Dendritic cell treated with granulocyte-macrophage colony-stimulating factor and Interleukin-4, amounts not matched to agents 40 ng/mL and 50 ng/mL, for 4 days (primary cell): ENCODE data around the gene LRRC71.

Experiments used
- H3K27ac Mint-ChIP-seq: one replicate; pipeline ENCODE4 v1.8.0; 2022; ENCODE audit warnings: mild to moderate bottlenecking, mixed read lengths
- H3K27me3 Mint-ChIP-seq: one replicate; pipeline ENCODE4 v1.8.0; 2022; ENCODE audit warnings: mild to moderate bottlenecking, mixed read lengths
- H3K36me3 Mint-ChIP-seq: one replicate; pipeline ENCODE4 v1.8.0; 2022; ENCODE audit warnings: low read depth, mixed read lengths
- H3K4me1 Mint-ChIP-seq: one replicate; pipeline ENCODE4 v1.8.0; 2022; ENCODE audit warnings: low read depth, mixed read lengths
- H3K4me3 Mint-ChIP-seq: one replicate; pipeline ENCODE4 v1.8.0; 2022; ENCODE audit warnings: mild to moderate bottlenecking, moderate library complexity, mixed read lengths
- H3K9me3 Mint-ChIP-seq: one replicate; pipeline ENCODE4 v1.8.0; 2022; ENCODE audit warnings: mixed read lengths
- intact Hi-C: fragments of 100-400 bp; cut with micrococcal nuclease; formaldehyde crosslinking; loops from one replicate; pipeline ENCODE4 v1.15.0; 2022

LRRC71 gene

GRCh38 chr1:156920233-156921052, at the start of gene LRRC71:
Gene LRRC71, plus strand, starts transcription at chr1:156920632. Its CDS starts 172 bp downstream, at chr1:156920804.
- no peaks in the 10 kb centered on the region for H3K9me3 Mint-ChIP-seq
- H3K4me3 Mint-ChIP-seq, result peak within 1 kb of the TSS; percentile 30
- intact Hi-C loops, result loop anchor here (1.0 kb wide), 1 partner anchor 28 kb away; no protein-coding TSS in a partner anchor

DNA sequence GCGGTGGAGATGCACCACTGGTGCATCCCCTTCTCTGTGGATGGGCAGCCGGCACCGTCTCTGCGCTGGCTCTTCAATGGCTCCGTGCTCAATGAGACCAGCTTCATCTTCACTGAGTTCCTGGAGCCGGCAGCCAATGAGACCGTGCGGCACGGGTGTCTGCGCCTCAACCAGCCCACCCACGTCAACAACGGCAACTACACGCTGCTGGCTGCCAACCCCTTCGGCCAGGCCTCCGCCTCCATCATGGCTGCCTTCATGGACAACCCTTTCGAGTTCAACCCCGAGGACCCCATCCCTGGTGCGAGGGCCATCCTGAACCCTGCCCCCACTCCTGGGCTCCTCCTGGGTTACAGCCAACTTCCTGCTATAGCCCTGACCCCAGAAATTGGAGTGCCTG, 46.8 kb upstream of the LRRC71 start:
- H3K36me3 Mint-ChIP-seq, result no peaks in the 10 kb centered on the region
- peaks cover 50% of the 10 kb centered on the region for H3K27me3 Mint-ChIP-seq
- no peaks in the 10 kb centered on the region for H3K4me1 Mint-ChIP-seq
- intact Hi-C loops, result no loop called here
- H3K4me3 Mint-ChIP-seq, result no peak overlapping the region
- no peak overlapping the region for H3K27ac Mint-ChIP-seq
- no peaks in the 10 kb centered on the region for H3K9me3 Mint-ChIP-seq

More at GRCh38 chr1:156920233-156921052, at the start of gene LRRC71:
- H3K4me1 Mint-ChIP-seq, result peaks cover 22% of the 10 kb centered on the region
- no peaks in the 10 kb centered on the region for H3K36me3 Mint-ChIP-seq
- peaks cover 75% of the 10 kb centered on the region for H3K27me3 Mint-ChIP-seq
- no peak within 1 kb of the TSS for H3K27ac Mint-ChIP-seq

GRCh38 chr1:156874142-156874541, 46.3 kb upstream of the LRRC71 start:
- H3K9me3 Mint-ChIP-seq, result no peaks in the 10 kb centered on the region
- intact Hi-C loops, result no loop called here
- no peaks in the 10 kb centered on the region for H3K36me3 Mint-ChIP-seq
- H3K27me3 Mint-ChIP-seq, result peaks cover 50% of the 10 kb centered on the region
- no peak overlapping the region for H3K4me3 Mint-ChIP-seq
- no peaks in the 10 kb centered on the region for H3K4me1 Mint-ChIP-seq
- no peak overlapping the region for H3K27ac Mint-ChIP-seq

- Mint-ChIP-seq H3K27me3 (peaks cover 48% of the 10 kb centered on the region), H3K36me3 (no peaks in the 10 kb centered on the region), H3K4me3 (no peak overlapping the region), H3K9me3 (no peaks in the 10 kb centered on the region), H3K27ac (no peak overlapping the region), H3K4me1 (no peaks in the 10 kb centered on the region)
- intact Hi-C loops, result no loop called here
Measured at GRCh38 chr1:156874572-156875340, 45.7 kb upstream of the LRRC71 start.

DNA sequence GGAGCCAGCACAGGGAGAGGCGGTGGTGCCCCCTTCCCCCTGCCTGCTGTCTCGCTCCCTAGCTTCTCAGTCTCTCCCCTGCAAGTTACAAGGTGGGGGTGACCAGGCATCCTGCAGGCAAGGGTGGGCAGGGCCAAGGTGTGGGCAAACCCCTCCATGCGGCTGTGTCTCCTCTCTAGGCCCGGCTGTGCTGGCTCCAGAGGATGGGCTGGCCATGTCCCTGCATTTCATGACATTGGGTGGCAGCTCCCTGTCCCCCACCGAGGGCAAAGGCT, 45.2 kb upstream of the LRRC71 start:
- Mint-ChIP-seq H3K4me3 (no peak overlapping the region), H3K27me3 (peaks cover 50% of the 10 kb centered on the region), H3K9me3 (no peaks in the 10 kb centered on the region), H3K4me1 (no peaks in the 10 kb centered on the region), H3K36me3 (no peaks in the 10 kb centered on the region), H3K27ac (no peak overlapping the region)
- intact Hi-C loops, result no loop called here

- H3K36me3 Mint-ChIP-seq, result no peaks in the 10 kb centered on the region
- H3K27ac Mint-ChIP-seq, result no peak overlapping the region
- intact Hi-C loops, result no loop called here
- H3K9me3 Mint-ChIP-seq, result no peaks in the 10 kb centered on the region
- H3K27me3 Mint-ChIP-seq, result peaks cover 54% of the 10 kb centered on the region
- H3K4me3 Mint-ChIP-seq, result no peak overlapping the region
- no peaks in the 10 kb centered on the region for H3K4me1 Mint-ChIP-seq
Measured at GRCh38 chr1:156876281-156876680, 44.2 kb upstream of the LRRC71 start.

DNA sequence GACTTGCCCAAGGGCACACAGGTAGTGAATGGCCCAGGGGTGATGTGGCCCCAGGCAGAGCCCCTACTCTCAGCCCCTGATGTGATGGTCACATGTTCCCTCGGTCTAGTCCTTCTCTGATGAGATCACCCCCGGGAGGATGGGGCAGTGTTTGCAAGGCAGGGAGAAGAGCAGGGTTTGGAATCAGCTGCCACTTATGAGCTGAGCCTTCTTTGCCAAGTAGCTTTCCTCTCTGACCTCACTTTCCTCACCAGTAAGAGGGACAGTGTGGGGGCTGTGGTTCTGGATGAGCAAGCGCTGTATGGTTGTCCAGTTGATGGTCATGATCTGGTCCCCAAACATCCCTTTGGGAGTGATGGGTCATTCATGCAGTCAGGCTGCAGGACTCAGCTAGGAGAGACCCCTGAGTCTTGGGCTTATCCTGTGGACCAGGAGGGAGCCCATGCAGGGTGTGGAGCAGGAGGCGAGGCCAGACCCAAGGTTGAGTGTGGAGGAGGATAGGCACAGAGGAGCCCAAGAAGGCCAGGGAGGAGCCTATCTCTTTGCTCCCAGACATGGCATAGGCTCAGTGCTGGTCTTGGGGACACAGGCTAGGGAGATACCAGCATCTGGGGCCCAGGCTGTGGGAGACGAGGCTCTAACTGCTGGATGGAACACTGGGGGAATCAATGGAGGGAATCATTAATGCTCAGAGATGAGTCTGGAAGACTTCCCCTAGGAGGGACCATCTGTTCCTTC, 42.8 kb upstream of the LRRC71 start:
- no peak overlapping the region for H3K27ac Mint-ChIP-seq
- H3K9me3 Mint-ChIP-seq, result no peaks in the 10 kb centered on the region
- H3K36me3 Mint-ChIP-seq, result no peaks in the 10 kb centered on the region
- intact Hi-C loops, result no loop called here
- peaks cover 52% of the 10 kb centered on the region for H3K27me3 Mint-ChIP-seq
- no peaks in the 10 kb centered on the region for H3K4me1 Mint-ChIP-seq
- H3K4me3 Mint-ChIP-seq, result no peak overlapping the region

GRCh38 chr1:156879876-156880275, 40.6 kb upstream of the LRRC71 start:
- Mint-ChIP-seq H3K27me3 (peaks cover 52% of the 10 kb centered on the region), H3K27ac (no peak overlapping the region), H3K4me1 (no peaks in the 10 kb centered on the region), H3K4me3 (no peak overlapping the region), H3K36me3 (no peaks in the 10 kb centered on the region), H3K9me3 (no peaks in the 10 kb centered on the region)
- intact Hi-C loops, result no loop called here

DNA sequence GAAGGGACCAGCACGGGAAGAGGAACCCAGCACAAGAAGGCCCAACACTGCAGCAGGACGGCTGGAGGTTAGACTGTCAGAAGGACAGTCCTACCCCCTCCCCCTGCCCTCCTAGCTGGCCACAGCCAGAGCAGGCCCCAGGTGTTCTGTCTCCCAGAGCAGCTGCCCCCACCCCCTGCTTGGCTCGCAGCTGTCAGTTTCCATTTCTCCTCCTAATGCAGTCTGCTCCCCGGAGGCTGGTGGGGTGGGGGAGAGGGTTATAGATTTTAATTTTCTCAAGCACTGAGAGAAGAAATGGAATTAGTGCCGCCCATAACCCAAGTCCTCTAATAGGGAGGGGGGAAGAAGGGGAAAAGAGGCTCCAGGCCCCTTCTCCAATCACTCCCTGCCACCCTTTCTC, 40.0 kb upstream of the LRRC71 start:
- Mint-ChIP-seq H3K36me3 (no peaks in the 10 kb centered on the region), H3K9me3 (no peaks in the 10 kb centered on the region), H3K4me3 (no peak overlapping the region), H3K27ac (no peak overlapping the region), H3K27me3 (peaks cover 51% of the 10 kb centered on the region), H3K4me1 (no peaks in the 10 kb centered on the region)
- intact Hi-C loops, result no loop called here

DNA sequence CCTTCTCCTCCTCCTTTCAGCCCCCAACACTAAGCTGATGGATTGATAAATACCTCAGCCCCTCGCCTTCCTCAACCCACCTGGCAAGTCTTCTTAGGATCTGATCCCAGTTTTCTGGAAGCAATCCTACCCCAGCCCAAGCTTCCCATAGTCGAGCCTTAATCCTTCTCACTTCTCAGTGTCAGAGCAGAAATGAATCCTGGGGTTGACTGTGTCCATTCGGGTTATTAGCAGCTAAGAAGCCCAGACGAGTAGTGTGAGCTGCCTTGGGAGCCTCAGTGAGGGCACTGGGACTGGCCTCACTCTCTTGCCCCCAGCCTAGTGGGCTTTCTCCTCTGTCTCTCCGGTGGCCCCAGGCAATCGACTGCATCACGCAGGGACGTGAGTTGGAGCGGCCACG, 39.3 kb upstream of the LRRC71 start:
- no peaks in the 10 kb centered on the region for H3K36me3 Mint-ChIP-seq
- no peaks in the 10 kb centered on the region for H3K9me3 Mint-ChIP-seq
- H3K4me1 Mint-ChIP-seq, result no peaks in the 10 kb centered on the region
- no peak overlapping the region for H3K27ac Mint-ChIP-seq
- peaks cover 56% of the 10 kb centered on the region for H3K27me3 Mint-ChIP-seq
- intact Hi-C loops, result no loop called here
- H3K4me3 Mint-ChIP-seq, result no peak overlapping the region

GRCh38 chr1:156881663-156882062, 38.8 kb upstream of the LRRC71 start:
- Mint-ChIP-seq H3K9me3 (no peaks in the 10 kb centered on the region), H3K36me3 (no peaks in the 10 kb centered on the region), H3K27me3 (peaks cover 57% of the 10 kb centered on the region), H3K4me3 (no peak overlapping the region), H3K4me1 (no peaks in the 10 kb centered on the region), H3K27ac (no peak overlapping the region)
- intact Hi-C loops, result no loop called here

DNA sequence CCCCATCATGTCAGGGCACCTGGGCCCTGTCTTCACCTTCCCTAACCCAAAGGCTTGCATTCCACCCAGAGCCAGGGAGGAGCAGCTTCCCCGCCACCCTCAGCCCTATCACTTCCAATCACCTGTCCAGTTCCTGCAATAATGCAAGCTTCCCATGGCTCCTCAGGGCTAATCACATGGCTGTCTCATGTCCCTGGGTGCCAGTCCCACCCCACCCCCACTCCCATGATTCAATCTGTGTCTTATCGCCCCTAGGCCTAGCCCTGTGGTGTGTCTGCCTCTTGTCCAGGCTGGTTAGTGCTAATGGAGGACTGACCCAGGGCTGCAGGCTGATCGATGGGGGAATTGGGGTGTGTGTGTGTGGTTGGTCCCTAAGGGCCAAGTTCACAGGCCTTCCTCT, 37.9 kb upstream of the LRRC71 start:
- no peaks in the 10 kb centered on the region for H3K4me1 Mint-ChIP-seq
- H3K4me3 Mint-ChIP-seq, result no peak overlapping the region
- no peaks in the 10 kb centered on the region for H3K9me3 Mint-ChIP-seq
- intact Hi-C loops, result no loop called here
- peaks cover 62% of the 10 kb centered on the region for H3K27me3 Mint-ChIP-seq
- no peak overlapping the region for H3K27ac Mint-ChIP-seq
- no peaks in the 10 kb centered on the region for H3K36me3 Mint-ChIP-seq

DNA sequence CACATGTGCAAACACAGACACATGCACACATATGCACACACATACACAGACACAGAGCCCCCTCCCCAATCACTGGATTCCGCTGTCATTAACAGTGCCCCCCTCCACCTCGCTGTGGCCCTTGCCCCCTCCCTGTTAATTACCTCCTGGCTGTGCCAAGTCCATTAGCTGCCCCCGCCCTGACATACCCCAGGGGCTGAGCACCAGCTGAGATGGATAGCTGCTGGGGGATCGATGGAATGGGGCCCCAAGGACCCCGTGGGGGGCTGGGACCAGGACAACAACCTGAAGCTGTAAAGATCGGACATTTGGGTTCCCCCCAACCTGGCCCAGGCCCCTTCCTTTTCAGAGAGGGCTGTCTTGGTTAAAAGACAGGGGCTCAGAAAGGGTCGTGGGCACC, 36.5 kb upstream of the LRRC71 start:
- no peak overlapping the region for H3K4me3 Mint-ChIP-seq
- peaks cover 64% of the 10 kb centered on the region for H3K27me3 Mint-ChIP-seq
- intact Hi-C loops, result no loop called here

GRCh38 chr1:156884560-156885184, 35.8 kb upstream of the LRRC71 start:
- Mint-ChIP-seq H3K4me1 (no peaks in the 10 kb centered on the region), H3K27me3 (peaks cover 63% of the 10 kb centered on the region), H3K4me3 (no peak overlapping the region), H3K27ac (no peak overlapping the region), H3K36me3 (no peaks in the 10 kb centered on the region), H3K9me3 (no peaks in the 10 kb centered on the region)
- intact Hi-C loops, result no loop called here

More for the DNA sequence above, 36.5 kb upstream of the LRRC71 start:
- H3K27ac Mint-ChIP-seq, result no peak overlapping the region
- H3K9me3 Mint-ChIP-seq, result no peaks in the 10 kb centered on the region
- H3K4me1 Mint-ChIP-seq, result no peaks in the 10 kb centered on the region
- H3K36me3 Mint-ChIP-seq, result no peaks in the 10 kb centered on the region
